HL-60/S4 (cell line): ENCODE results near the gene SLC35B1.
"Not testable (repeated sequence)": the region's sequence is repeated elsewhere in the genome, so short reads cannot be mapped to it uniquely, and the experiment has no call there.

Source experiments
- in situ Hi-C: fragments of 300-500 bp; cut with MboI; formaldehyde crosslinking; loops from 2 replicates; pipeline ENCODE4 v1.14.3; 2022; ENCODE audit warnings: low sequenced_read_pairs

The SLC35B1 gene

GRCh38 chr17:49677134-49677932, 30.4 kb downstream of the SLC35B1 start:
- in situ Hi-C loops = loop anchor here (25.0 kb wide), 1 partner anchor 265 kb away; the partner anchor contains the start of gene PHB1

DNA sequence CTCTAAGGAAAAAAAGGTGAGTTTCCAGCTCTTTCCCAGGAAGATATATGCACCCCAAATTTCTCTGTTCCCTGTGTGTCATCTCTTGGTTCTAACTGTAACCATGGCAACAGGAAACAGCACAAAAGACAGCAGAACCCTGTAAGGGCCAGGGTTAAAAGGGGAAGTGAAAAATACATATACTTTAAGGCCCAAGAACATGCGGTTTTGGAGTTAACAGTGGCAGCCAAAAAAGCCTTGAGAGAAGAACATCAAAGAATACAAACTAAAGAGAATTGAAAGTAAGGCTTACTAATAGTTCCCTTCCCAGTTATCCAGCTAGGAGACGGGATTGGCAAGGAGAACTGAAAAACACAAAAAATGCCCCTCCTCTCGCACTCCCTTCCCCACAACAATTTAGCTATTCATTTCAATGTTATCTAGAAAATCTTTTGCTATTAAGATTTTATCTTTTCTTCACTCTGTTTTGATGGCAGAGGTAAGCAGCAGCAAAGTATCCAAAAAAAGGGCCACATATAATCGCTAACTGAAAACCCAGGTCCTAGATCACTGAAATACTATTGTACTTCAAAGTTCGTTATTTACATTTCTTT, 31.4 kb downstream of the SLC35B1 start:
- in situ Hi-C loops = loop anchor here (25.0 kb wide), 1 partner anchor 264 kb away; the partner anchor contains the start of gene PHB1

DNA sequence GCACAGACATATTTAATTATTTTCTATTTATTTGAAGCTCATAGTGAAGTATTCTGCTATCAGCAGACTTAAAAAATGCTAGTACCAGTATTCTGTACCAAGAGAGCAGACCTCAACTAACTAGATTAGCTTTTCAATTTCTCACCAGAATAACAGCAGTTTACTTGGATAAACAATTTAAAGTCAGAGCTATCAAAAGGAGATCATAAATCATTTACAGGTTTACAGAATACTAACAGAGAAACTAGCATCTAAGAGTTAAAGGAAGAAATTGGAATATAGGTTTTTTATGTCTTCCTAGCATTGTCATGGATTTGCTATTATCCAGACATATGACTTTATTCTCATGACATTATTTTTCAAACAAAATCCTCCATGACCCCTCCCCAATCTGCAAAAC, 33.3 kb downstream of the SLC35B1 start:
- in situ Hi-C loops = no loop called here

- in situ Hi-C loops = not testable (repeated sequence)
These were observed 34.1 kb downstream of the SLC35B1 start for GRCh38 chr17:49673679-49674078.

GRCh38 chr17:49670641-49671040, 37.1 kb downstream of the SLC35B1 start:
- in situ Hi-C loops = no loop called here

- in situ Hi-C loops = no loop called here
These were observed 37.8 kb downstream of the SLC35B1 start for GRCh38 chr17:49670002-49670401.

GRCh38 chr17:49667854-49668253, 39.9 kb downstream of the SLC35B1 start:
- in situ Hi-C loops = no loop called here

DNA sequence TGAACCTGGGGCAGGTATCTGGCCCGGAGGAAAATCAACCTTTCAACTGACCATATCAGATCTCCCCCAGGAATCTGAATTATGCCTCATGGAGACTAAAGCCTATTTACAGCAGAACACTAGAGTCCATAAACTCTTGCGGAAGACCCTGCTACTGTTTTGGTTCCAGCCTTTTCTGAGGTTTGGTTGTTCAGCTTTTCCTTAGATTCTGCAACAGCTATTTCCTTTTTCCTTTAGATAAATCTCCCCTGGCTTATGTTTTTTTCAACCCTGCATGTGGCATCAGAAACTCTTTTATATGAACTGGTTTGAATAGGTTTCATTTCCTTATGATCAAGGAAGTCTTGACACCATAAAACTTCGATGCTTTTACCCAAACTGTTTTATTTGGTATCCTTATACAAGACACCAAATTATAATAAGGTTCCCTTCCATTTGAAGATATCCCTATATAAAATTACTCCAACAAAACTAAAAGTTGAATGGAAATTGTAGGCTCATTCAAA, 43.0 kb downstream of the SLC35B1 start:
- in situ Hi-C loops = no loop called here

DNA sequence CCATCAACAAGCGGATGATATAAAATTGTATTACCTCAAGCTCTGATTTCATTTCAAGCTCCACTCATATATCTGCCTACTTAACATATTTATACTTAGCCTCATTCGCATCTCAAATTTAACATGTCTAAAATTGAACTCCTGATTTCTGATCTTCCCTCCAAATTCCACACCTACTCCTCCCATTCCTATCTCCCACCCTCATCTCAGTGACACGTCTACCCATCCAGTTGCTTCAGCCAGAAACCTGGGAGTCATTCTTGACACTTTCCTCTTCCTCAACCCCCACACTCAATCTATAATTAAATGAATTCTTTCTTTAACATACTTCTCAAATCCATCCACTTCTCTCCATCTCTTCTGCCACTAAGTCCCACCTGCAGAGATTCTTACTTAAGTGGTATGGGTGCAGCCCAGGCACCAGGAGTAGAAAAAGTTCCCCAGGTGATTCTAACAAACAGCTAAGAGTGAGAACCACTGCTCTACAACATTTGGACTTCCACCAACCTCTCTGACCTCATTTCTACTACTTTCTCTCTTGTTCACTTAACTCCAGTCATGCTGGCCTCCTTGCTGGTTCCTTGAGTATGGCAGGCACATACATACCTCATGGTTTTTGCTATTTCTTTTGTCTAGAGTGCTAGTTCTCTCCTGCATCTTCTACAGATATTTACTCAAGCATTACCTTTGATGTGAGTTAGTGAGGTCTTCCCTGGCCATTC, 47.9 kb downstream of the SLC35B1 start:
- in situ Hi-C loops = no loop called here

- in situ Hi-C loops = no loop called here
These were observed 51.5 kb downstream of the SLC35B1 start for GRCh38 chr17:49656247-49656646.
